GM18511 (cell line): ENCODE results near the gene MRPL54.
"Not testable (repeated sequence)": the region's sequence is repeated elsewhere in the genome, so short reads cannot be mapped to it uniquely, and the experiment has no call there.

Source experiments
- ATAC-seq: cut with Tn5 transposase; IDR thresholded peaks from one replicate; pipeline ENCODE4 v1.9.1; 2021; ENCODE audit warnings: mild to moderate bottlenecking, moderate library complexity; ENCODE audit not compliant: unreplicated experiment

MRPL54 gene

GRCh38 chr19:3808420-3809143 lies 46.1 kb downstream of the MRPL54 start:
- ATAC-seq = no peak

GRCh38 chr19:3809881-3810707 lies 47.6 kb downstream of the MRPL54 start:
- ATAC-seq = no peak

GRCh38 chr19:3810708-3811355 lies 48.4 kb downstream of the MRPL54 start:
- no peak for ATAC-seq

- no peak for ATAC-seq
These were observed 51.3 kb downstream of the MRPL54 start for GRCh38 chr19:3813473-3814392.

- no peak for ATAC-seq
These were observed 52.2 kb downstream of the MRPL54 start for GRCh38 chr19:3814648-3815047.

- not testable (repeated sequence) for ATAC-seq
These were observed 53.7 kb downstream of the MRPL54 start for GRCh38 chr19:3816148-3816547.

- ATAC-seq = no peak
These were observed 54.2 kb downstream of the MRPL54 start for GRCh38 chr19:3816566-3817218.
